Measurements from ENCODE around the gene TMEM232.
"Not testable (repeated sequence)": the region's sequence is repeated elsewhere in the genome, so short reads cannot be mapped to it uniquely, and the experiment has no call there.

TMEM232 gene

DNA sequence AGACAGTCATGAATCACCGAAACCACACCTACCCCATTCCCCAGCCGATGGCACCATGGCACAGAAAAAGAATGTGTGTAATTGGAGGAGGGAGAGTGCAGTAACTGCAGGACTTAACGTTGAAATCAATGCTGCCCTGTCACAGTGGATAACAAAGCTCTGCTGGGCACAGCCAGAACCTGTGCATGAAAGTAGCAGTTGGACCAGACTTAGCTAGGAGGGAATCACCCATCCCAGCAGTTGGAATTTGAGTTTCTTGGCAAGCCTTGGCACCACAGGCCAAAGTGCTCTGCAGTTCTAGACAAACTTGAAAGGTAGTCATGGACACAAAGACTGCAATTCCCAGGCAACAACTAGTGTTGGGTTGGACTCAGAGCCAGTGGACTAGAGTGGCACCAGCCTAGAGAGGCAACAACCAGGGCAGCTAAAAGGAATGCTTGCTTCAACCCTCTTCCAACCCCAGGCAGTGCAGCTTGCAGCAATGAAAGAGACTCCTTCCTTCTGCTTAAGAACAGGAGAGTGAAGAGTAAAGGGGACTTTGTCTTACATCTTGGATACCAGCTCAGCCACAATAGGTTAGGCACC, 19.1 kb downstream of the TMEM232 start:
- no peak for DNase-seq (ENCODE audit: low read depth)

DNA sequence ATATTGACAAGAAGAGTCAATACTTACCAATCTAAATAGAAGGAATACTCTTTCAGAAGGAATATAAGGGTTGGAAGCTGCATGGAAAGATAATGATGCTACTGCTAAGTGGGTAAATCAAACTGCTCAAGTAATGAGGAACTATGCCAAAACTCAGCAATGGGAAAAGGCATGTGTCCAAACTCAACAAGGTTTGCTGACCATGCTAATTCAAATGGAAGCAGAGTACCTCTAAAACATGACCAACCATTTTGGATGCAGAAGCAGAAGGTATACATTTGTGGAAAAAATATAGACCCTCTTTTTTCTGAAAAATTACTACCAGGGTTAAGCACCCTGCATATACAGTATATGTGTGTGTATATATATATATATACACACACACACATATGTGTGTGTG, 21.1 kb downstream of the TMEM232 start:
- no peak for DNase-seq (ENCODE audit: low read depth)

DNA sequence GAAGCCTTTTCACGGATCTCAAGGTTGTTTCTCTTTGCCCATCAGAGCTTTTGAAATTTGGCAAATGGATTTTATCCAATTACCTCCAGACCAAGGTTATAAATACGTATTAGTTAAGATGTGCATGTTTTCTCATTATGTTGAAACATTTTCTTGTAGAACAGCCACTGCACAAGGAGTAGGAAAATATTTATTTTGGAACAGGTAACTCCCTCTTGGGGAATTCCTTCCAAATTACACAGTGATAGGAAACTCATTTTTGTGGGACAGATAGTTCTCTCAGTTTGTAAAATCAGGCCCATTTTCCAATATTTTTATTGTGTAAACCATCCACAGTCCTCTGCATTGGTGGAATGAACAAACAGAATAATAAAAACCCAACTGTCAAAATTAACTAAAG, 23.0 kb downstream of the TMEM232 start:
- DNase-seq (ENCODE audit: low read depth) = no peak

DNA sequence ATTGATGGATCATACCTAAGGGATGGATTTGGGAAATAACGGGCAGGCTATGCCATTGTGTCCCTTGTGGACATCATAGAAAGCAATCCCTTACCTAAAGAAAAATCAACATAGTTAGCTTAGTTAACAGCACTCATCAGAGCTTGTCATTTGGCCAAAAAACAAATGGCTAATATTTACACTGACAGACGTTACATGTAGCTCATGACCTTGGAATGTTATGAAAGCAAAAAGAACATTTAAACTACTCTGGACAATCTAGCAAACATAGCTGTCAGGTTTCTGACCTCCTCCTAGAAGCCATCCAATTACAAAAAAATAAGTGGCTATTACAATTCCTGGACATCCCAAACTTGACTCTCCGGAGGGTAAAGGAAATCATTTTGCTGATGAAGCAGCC, 23.8 kb downstream of the TMEM232 start:
- no peak for DNase-seq (ENCODE audit: low read depth)

DNA sequence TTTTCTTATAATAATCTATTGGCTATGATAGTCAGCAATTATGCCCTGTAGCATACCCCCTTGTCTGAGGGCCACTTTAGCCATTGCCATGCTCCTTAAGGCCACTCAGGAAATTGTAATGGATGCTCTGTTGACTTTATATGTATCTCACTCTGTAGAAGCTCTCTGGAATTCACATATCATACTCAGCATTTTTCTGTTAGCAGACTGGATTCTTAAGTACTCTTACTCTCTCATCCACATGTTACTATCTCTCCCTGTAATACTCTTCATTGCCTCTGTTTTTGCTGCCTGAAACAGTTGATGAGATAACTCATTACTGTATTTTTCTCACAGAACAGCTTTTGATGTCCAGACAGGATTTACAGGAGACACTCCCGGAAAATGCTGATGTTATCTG, 24.2 kb downstream of the TMEM232 start:
- no peak for DNase-seq (ENCODE audit: low read depth)

DNA sequence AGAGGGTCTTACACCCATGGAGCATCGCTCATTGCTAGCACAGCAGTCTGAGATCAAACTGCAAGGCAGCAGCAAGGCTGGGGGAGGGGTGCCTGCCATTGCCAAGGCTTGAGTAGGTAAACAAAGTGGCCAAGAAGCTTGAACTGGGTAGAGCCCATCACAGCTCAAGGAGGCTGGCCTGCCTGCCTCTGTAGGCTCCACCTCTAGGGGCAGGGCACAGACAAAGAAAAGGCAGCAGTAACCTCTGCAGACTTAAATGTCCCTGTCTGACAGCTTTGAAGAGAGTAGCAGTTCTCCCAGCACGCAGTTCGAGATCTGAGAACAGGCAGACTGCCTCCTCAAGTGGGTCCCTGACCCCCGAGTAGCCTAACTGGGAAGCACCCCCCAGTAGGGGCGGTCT, 33.8 kb downstream of the TMEM232 start:
- not testable (repeated sequence) for DNase-seq (ENCODE audit: low read depth)

DNA sequence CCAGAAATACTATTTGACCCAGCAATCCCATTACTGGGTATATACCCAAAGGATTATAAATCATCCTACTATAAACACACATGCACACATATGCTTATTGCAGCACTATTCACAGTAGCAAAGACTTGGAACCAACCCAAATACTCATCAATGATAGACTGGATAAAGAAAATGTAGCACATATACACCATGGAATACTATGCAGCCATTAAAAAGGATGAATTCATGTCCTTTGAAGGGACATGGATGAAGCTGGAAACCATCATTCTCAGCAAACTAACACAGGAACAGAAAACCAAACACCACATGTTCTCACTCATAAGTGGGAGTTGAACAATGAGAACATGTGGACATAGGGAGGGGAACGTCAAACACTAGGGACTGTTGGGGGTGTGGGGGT, 35.9 kb downstream of the TMEM232 start:
- DNase-seq (ENCODE audit: low read depth) = not testable (repeated sequence)

DNA sequence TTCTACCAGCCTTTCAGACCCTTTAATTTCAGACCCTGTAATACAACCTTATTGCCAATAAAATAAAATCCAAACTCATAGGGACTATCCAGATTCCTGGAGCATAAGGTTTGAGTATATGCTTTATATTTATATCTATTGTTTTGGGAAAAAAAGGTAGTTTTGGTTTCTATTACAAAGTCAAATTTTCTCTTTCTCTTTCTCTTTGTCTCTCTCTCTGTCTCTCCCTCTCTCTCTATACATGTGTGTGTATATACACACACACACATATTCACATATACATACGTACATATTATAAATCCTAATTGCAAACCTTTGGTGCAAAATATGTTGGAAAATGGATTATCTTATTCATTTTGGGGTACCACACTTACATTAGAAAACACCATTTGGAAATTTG, 39.0 kb downstream of the TMEM232 start:
- no peak for DNase-seq (ENCODE audit: low read depth)

DNA sequence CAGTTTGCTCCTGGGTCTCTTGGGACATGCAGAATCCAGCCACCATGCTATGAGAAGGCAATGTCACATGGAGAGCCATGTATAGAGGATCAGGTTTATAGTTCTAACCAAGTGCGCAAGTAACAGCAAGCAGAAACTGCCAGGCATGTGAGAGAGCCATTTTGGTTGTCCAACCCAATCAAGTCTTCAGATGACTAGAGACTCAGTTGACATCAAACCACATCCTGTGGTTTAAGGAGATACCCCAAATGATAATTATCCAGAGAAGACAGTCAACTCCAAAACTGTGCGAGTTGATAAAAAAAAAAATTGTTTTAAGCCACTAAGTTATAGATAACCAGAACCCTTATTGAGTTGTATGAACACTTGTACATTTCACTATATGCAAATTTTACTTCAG, 40.2 kb downstream of the TMEM232 start:
- no peak for DNase-seq (ENCODE audit: low read depth)

DNA sequence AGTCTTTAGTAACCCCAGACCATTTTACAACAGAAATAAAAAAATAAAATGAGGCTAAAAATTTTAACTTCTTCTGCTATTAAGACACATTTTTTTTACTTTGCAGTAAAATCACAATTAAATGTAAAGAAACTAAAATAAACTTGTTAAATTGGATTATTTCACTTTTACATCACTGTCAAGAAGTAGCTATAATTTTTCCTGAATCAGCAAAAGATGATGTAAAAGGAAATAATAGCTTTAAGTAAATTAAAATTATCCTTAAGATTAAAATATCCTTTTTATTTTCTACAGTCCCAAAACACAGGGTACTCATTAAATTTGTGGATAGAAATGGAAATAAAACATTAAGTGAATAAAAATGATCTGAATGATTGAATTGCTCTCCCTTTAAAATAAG, 44.5 kb downstream of the TMEM232 start:
- no peak for DNase-seq (ENCODE audit: low read depth)

DNA sequence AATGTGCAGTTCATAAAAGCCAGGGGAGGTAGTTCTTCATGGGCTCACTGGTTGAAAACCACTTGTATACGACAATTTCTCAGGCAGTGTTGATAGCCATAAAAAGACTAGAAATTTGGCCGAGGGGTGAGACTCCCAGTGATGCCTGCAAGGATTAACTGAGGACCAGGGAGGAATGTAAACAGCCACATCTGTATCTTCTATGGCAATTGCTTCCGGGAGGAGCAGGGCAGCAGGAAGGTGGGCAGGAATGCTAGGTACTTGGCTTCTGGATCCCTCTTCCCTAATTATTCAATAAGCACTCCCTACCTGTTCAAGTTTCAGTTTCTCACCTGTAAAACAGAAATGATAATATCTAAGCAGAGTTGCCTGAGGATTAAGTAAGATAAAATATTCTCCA, 45.4 kb downstream of the TMEM232 start:
- no peak for DNase-seq (ENCODE audit: low read depth)

DNA sequence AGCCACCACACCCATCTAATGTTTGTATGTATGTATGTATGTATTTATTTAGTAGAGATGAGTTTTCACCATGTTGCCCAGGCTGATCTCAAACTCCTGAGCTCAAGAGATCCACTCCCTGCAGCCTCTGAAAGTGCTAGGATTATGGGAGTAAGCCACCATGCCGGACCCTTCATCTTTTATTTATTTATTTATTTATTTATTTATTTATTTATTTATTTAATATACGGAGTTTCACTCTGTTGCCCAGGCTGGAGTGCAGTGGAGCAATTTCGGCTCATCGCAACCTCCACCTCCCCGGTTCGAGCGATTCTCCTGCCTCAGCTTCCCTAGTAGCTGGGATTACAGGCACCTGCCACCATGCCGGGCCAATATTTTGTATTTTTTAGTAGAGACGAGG, 49.9 kb downstream of the TMEM232 start:
- DNase-seq (ENCODE audit: low read depth) = not testable (repeated sequence)

DNA sequence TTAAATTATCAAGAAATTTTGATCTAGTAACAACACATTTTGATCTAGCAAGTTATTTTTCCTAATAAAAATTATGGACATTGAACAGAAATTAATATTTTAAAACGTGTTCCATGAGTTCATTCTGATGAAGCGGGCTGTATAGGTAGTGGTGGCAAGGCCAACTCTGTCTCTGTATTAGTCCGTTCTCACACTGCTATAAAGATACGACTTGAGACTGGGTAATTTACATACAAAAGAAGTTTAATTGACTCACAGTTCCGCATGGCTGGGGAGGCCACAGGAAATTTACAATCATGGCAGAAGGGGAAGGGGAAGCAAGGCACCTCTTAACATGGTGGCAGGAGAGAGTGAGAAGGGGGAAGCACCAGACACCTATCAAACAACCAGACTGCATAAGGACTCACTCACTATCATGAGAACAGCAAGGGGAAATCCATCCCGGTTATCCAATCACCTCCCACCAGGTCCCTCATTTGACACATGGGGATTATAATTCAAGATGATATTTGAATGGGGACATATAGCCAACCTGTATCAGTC, 61.2 kb downstream of the TMEM232 start:
- DNase-seq (ENCODE audit: low read depth) = no peak

DNA sequence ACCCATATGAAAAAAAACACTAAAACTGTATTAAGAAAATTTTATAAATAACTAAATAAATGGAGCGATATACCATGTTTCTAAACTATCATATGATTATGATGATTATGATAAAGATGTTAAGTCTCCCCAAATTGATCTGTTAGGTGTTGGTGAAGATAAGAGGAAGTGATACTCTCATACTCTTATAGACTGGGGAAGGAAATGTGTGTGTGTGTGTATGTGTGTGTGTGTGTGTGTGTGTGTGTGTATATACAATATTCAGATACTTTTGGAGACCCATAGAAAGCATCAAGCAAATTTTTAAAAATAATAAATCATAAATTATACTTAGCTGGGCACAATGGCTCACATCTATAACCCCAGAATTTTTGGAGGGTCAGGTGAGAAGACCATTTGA, 62.9 kb downstream of the TMEM232 start:
- no peak for DNase-seq (ENCODE audit: low read depth)

DNA sequence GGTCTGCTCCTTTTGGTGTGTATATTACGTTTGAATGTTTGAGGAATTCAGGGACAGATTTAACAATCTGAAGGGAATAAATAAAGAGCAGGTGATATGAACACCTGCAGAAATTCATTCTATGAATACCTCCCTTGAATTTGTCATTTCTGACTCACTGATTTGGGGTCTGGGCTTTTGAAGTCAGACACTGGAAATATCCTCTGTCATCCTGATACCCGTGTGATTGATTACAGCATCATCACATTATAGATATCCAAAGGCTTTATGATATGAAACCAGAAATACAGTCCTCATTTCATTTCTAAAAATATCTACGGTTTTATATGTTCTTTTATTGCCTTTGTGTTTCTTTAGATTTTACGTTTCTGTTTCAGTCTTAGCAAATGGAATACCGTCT, 68.5 kb downstream of the TMEM232 start:
- no peak for DNase-seq (ENCODE audit: low read depth)

DNA sequence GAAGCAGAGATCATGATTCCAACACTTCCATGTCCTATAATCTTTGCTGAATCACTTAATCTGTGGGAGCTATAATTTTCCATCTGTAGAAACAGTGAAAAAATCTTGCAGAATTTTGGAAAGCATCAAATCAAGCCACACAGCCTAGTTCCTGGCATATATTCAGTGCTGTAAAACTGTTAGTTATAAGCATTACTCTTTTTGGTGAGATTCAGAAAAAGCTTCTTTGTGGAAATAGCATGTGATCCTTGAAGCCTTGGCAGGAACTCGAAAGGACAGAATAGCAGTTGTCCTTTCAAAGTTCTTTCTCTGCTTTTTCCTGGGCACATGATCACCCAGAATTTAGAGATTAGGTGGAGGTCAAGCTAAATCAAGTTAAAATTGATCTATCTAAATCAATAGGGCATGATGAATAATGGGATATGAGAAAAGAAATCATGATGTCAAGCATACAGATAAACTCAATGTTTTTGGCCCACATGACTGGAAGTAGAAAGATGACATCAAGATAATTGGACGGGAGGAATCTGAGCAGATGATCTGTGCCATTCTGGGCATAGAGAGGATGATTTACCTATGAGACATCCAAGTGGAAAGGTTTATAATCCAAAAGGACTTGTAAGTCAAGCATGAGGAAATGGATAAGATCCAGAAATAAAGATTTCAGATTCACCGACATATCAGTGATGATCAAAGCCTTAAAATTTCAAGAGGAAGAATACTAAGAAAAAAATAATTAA, 73.1 kb downstream of the TMEM232 start:
- DNase-seq (ENCODE audit: low read depth) = no peak

DNA sequence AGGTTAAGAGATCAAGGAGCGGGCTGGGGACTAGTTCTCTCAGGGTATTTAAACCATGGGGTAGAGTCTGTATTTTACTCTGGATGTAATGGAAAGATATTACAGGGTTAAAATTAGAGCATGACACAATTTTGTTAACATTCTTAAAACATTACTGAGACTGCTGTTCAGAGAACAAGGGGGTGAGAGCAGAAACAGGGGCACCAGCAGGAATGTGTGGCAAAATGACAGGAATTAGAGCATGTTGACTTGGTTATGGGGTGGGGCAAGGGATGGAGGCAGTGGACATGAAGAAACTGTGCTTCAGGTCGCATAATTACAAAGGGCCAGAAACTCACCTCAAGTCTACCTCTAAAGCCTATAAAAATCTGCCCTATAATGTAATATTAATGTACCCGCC, 75.0 kb downstream of the TMEM232 start:
- DNase-seq (ENCODE audit: low read depth) = no peak

DNA sequence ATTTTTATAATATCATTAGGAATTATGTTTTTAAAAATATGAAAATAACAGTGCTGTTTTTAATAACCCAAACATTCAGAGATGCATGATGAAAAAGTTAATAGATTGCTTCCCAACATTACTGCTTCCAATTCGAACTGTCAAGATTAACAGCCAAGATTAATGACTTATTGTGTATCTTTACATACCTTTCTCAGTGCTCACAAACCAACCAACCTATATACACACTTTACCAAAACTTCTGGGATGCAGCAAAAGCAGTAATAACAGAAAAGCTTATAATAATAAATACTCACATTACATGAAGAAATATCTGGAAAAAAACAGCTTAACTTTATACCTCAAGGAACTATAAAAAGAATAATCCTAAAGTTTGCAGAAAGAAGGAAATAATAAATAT, 82.1 kb downstream of the TMEM232 start:
- DNase-seq (ENCODE audit: low read depth) = no peak

DNA sequence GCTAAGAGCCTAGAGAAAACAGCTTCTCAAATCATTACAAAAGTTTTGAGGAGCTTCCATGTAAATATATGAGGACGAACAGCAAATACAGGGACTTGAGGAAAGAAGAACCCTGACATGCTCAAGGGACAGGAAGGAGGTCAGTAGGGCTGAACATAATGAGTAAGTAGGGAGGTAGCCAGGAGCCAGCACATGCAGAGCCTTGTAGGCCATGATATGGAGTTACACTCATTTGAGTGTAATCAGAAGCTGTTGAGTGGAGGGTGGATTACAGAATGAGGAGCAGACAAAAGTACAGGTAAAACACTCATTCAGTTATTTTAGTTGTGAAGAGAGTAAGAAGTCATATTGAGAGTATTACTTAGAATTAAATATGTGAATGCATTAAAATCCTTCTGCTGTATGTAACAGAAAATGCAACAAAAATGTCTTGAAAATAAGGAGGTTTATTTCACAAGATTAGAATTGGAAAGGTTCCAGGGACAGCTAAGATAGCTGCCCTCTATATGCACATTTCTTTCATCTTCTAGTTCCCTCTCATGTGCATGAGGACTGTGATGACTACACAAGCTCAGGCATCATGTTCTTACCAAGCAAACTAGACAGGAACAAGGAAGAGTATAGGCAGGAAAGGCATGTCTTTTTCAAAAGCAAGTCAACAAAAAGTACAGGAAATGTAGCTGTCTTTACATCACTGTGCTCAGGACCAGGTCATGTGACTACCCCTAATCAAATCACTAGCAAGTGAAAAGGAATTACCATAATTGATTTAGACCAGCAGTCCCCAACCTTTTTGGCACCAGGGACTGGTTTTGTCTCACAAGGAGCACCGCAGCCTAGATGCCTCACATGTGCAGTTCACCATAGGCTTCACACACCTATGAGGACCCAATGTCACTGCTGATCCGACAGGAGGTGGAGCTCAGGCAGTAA, 87.2 kb downstream of the TMEM232 start:
- no peak for DNase-seq (ENCODE audit: low read depth)

DNA sequence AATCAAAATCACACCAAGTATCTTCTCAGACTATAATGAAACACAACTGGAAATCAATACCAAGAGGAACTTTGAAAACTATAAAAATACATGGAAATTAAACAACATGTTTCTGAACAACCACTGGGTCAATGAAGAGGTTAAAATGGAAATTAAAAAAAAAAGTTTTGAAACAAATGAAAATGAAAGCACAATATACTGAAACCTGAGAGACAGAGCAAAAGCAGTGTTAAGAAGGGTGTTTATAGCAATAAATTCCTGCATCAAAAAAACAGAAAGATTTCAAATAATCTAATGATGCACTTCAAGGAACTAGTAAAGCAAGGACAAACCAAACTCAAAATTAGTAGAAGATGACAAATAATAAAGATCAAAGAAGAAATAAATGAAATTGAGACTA, 92.0 kb downstream of the TMEM232 start:
- no peak for DNase-seq (ENCODE audit: low read depth)

DNA sequence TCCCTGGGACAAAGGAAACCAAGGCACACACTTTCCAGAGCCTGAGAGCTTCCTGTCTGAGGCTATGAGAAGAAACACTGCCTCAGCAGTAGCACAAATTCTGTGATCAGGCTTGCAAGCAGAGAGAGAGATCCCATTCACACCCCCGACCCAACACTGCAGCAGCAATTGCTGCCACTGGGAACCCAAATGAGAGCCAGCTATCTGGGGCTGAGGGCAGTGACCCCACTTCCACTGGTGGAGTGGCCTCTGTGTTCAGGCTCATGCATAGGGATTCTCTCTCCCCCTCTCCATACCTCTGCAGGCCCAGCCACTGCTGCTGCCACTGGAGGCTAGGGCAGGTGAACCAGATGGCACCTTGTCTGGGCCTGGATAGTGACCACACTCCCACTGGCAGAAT, 95.2 kb downstream of the TMEM232 start:
- DNase-seq (ENCODE audit: low read depth) = no peak

DNA sequence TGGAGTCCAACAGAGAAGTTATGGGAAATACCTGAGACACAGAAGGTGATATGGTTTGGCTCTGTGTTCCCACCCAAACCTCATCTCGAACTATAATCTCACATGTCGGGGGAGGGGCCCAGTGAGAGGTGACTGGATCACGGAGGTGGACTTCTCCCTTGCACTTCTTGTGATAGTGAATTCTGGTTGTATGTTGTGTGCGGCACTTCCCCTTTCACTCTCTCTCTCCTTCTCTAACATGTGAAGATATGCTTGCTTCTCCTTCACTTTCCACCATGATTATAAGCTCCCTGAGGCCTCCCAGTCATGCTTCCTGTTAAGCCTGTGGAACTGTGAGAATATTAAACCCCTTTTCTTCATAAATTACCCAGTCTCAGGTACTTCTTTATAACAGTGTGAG, 96.1 kb downstream of the TMEM232 start:
- DNase-seq (ENCODE audit: low read depth) = no peak
